ENCODE data around the gene DTNBP1. TPM values are rescaled to one million over a fixed set of nuclear protein-coding genes. Genes with fewer than 3 reads are reported as not detected.

The DTNBP1 gene
- total RNA-seq, 2 experiments from 2014 or later, result 9.8 to 28.0 TPM

GRCh38 chr6:15570171-15570570 is 92.7 kb downstream of the DTNBP1 start:
- H2AFZ ChIP-seq (ENCODE audit: low read length), result no peak overlapping the region
- intact Hi-C loops (cut with micrococcal nuclease; ENCODE audit: unreplicated experiment), result no loop called here
- H3K27ac ChIP-seq (ENCODE audit: low read depth, low read length, poor library complexity, severe bottlenecking), result no peak overlapping the region
- no peaks in the 10 kb centered on the region for H3K9me2 ChIP-seq (ENCODE audit: insufficient read depth, low read length)
- DNase-seq (ENCODE audit: low spot score), result no peak
- TF ChIP-seq EZH2phosphoT487 (IDR thresholded peaks at IDR 0.05; ENCODE audit: borderline replicate concordance, low read depth, low read length) (no peak), CTCF (conservative IDR thresholded peaks at IDR 0.05; ENCODE audit: low read length) (no peak)
- no peak overlapping the region for H3K4me2 ChIP-seq (ENCODE audit: low read length)
- no TSS peak for BruUV-seq (replicated peaks)
- H3K79me2 ChIP-seq (ENCODE audit: insufficient read depth, low read depth, low read length), result no peaks in the 10 kb centered on the region
- CTCF ChIA-PET (ENCODE audit: unreplicated experiment), result no interaction called here
- no peaks in the 10 kb centered on the region for H3K36me3 ChIP-seq (ENCODE audit: insufficient read depth, low read length)
- no peak overlapping the region for H3K4me3 ChIP-seq (ENCODE audit: low read depth, low read length, poor library complexity, severe bottlenecking)
- POLR2A ChIA-PET, result interaction anchor here (0.6 to 1.0 kb wide), 2 partner anchors 20 to 1041 kb away, joined by 3 to 4 read pairs; no protein-coding TSS in a partner anchor
- no peaks in the 10 kb centered on the region for H3K4me1 ChIP-seq (ENCODE audit: insufficient read depth, low read length, poor library complexity, severe bottlenecking)
- no peaks in the 10 kb centered on the region for H3K9me3 ChIP-seq (ENCODE audit: low read length)
- H4K20me1 ChIP-seq (ENCODE audit: insufficient read depth, low read length), result no peaks in the 10 kb centered on the region

- no peak overlapping the region for H2AFZ ChIP-seq (ENCODE audit: low read length)
Observed at GRCh38 chr6:15569035-15569995, 93.5 kb downstream of the DTNBP1 start.

More at GRCh38 chr6:15569035-15569995, 93.5 kb downstream of the DTNBP1 start:
- DNase-seq (ENCODE audit: low spot score), result no peak
- Histone ChIP-seq H3K79me2 (ENCODE audit: insufficient read depth, low read depth, low read length) (no peaks in the 10 kb centered on the region), H3K9me2 (ENCODE audit: insufficient read depth, low read length) (no peaks in the 10 kb centered on the region), H3K4me3 (ENCODE audit: low read depth, low read length, poor library complexity, severe bottlenecking) (no peak overlapping the region), H4K20me1 (ENCODE audit: insufficient read depth, low read length) (no peaks in the 10 kb centered on the region), H3K4me2 (ENCODE audit: low read length) (no peak overlapping the region), H3K4me1 (ENCODE audit: insufficient read depth, low read length, poor library complexity, severe bottlenecking) (no peaks in the 10 kb centered on the region), H3K27ac (ENCODE audit: low read depth, low read length, poor library complexity, severe bottlenecking) (no peak overlapping the region), H3K9me3 (ENCODE audit: low read length) (no peaks in the 10 kb centered on the region), H3K36me3 (ENCODE audit: insufficient read depth, low read length) (no peaks in the 10 kb centered on the region)
- TF ChIP-seq EZH2phosphoT487 (IDR thresholded peaks at IDR 0.05; ENCODE audit: borderline replicate concordance, low read depth, low read length) (no peak), CTCF (conservative IDR thresholded peaks at IDR 0.05; ENCODE audit: low read length) (no peak)
- ChIA-PET POLR2A (no interaction called here), CTCF (ENCODE audit: unreplicated experiment) (no interaction called here)
- intact Hi-C loops (cut with micrococcal nuclease; ENCODE audit: unreplicated experiment), result no loop called here
- no TSS peak for BruUV-seq (replicated peaks)

Measured in OCI-LY7 (cell line).